Upper lobe of left lung (tissue), 6 donors: ENCODE measurements around the gene CA10. TPM values are rescaled to one million over a fixed set of nuclear protein-coding genes. Genes with fewer than 3 reads are reported as not detected.

Experiments
- ATAC-seq, 2 donors: fragments of 200-7000 bp; cut with Tn5 transposase; one replicate each; pipeline ENCODE4 v1.9.1; 2022; ENCODE audit warnings: mild to moderate bottlenecking in 2 of 2, moderate library complexity in 2 of 2; ENCODE audit not compliant: low FRiP score in 2 of 2
- DNase-seq, 2 donors: peaks; one replicate each; pipeline ENCODE4 v3.0.0-alpha.2; 2019 to 2020
- H3K27ac ChIP-seq, 4 donors: fragments of 200-600 bp; sonication (generic); one replicate each; pipeline ENCODE4 v1.5.1; 2016 to 2019
- H3K27me3 ChIP-seq, 4 donors: fragments of 200-600 bp; sonication (generic); one replicate each; pipeline ENCODE4 v1.5.1; 2017 to 2019
- H3K36me3 ChIP-seq, 4 donors: fragments of 200-600 bp; sonication (generic); one replicate each; pipeline ENCODE4 v1.5.1; 2016 to 2019
- H3K4me1 ChIP-seq, 4 donors: fragments of 200-600 bp; sonication (generic); one replicate each; pipeline ENCODE4 v1.5.1; 2018 to 2019
- H3K4me3 ChIP-seq, 4 donors: fragments of 200-600 bp; sonication (generic); one replicate each; pipeline ENCODE4 v1.5.1; 2017 to 2019; ENCODE audit warnings: mild to moderate bottlenecking in 2 of 4, moderate library complexity in 1 of 4
- H3K9me3 ChIP-seq, 4 donors: fragments of 200-600 bp; sonication (generic); one replicate each; pipeline ENCODE4 v1.5.1; 2018 to 2019
- CTCF ChIP-seq, 6 experiments: fragments of 450-650 bp in 4 of 6; fragments of 200-600 bp in 2 of 6; sonication (generic) in 2 of 6; IDR thresholded peaks; one replicate each; pipeline ENCODE4 v1.5.1; 2016 to 2019; ENCODE audit warnings: antibody characterized with exemption in 6 of 6
- EP300 ChIP-seq, 4 donors: sonication (generic); formaldehyde crosslinking; IDR thresholded peaks; one replicate each; pipeline ENCODE4 v1.5.1; 2017; ENCODE audit warnings: antibody characterized with exemption in 4 of 4, control low read depth in 2 of 4
- POLR2A ChIP-seq, 4 donors: fragments of 450-650 bp; IDR thresholded peaks; one replicate each; pipeline ENCODE4 v1.5.1; 2016 to 2017; ENCODE audit warnings: antibody characterized with exemption in 4 of 4, mild to moderate bottlenecking in 2 of 4
- POLR2AphosphoS5 ChIP-seq, 2 donors: sonication (generic); formaldehyde crosslinking; IDR thresholded peaks; one replicate each; pipeline ENCODE4 v1.5.1; 2017; ENCODE audit warnings: antibody characterized with exemption in 2 of 2
- WGBS, 2 donors: methylation state at CpG; one replicate each; pipeline ENCODE4 v1.1.5; 2017 to 2018; 5-methylcytosine and 5-hydroxymethylcytosine counted together
- total RNA-seq, 6 donors: library from RNA; depleted of rRNA in 4 of 6; stranded (reverse); fragments of >200 nt in 4 of 6; gene quantifications; one replicate each; pipeline versions ENCODE4 v1.1.0 to v1.2.1, GENCODE V29; 2016 to 2021
- donor health status: DM: no; HTN: no; CAD: no; lungs with moderate emphysema.
- donor health status: DM: no; HTN: yes; CAD: no; lungs with severe emphysema.

CA10 gene
- total RNA-seq, 6 donors from 2014 or later = 0.10 TPM; not detected in 5

GRCh38 chr17:51739245-51739886 lies 419.1 kb downstream of the CA10 start:
- Histone ChIP-seq H3K4me3 (no peak overlapping the region), H3K4me1 (no peaks in the 10 kb centered on the region), H3K27ac (no peak overlapping the region), H3K36me3 (no peaks in the 10 kb centered on the region), H3K9me3 (no peaks in the 10 kb centered on the region), H3K27me3 (no peaks in the 10 kb centered on the region)
- TF ChIP-seq POLR2A (IDR thresholded peaks at IDR 0.05) (no peak), CTCF (IDR thresholded peaks at IDR 0.05) (no peak), POLR2AphosphoS5 (IDR thresholded peaks at IDR 0.05) (no peak), EP300 (IDR thresholded peaks at IDR 0.05) (no peak)
- ATAC-seq (no peak), DNase-seq (no peak)
- WGBS, 2 donors = 72 to 75% methylated on average over 6 of the region's 6 CpGs

- Histone ChIP-seq H3K4me3 (no peak overlapping the region), H3K4me1 (no peaks in the 10 kb centered on the region), H3K27ac (no peak overlapping the region), H3K9me3 (no peaks in the 10 kb centered on the region), H3K36me3 (no peaks in the 10 kb centered on the region), H3K27me3 (no peaks in the 10 kb centered on the region)
- no peak for ATAC-seq
- 78 to 82% methylated on average over 1 to 2 of the region's 2 CpGs for WGBS, 2 donors
- no peak for DNase-seq
- TF ChIP-seq CTCF (IDR thresholded peaks at IDR 0.05) (no peak), EP300 (IDR thresholded peaks at IDR 0.05) (no peak), POLR2A (IDR thresholded peaks at IDR 0.05) (no peak), POLR2AphosphoS5 (IDR thresholded peaks at IDR 0.05) (no peak)
Observed at GRCh38 chr17:51736356-51736755, 422.2 kb downstream of the CA10 start.

GRCh38 chr17:51734976-51735375 lies 423.5 kb downstream of the CA10 start:
- H3K4me1 ChIP-seq = no peaks in the 10 kb centered on the region
- no peak overlapping the region for H3K27ac ChIP-seq
- no peak for TF ChIP-seq CTCF (IDR thresholded peaks at IDR 0.05)
- TF ChIP-seq POLR2A (IDR thresholded peaks at IDR 0.05) = no peak
- TF ChIP-seq EP300 (IDR thresholded peaks at IDR 0.05) = no peak
- no peak for TF ChIP-seq POLR2AphosphoS5 (IDR thresholded peaks at IDR 0.05)
- DNase-seq (no peak), ATAC-seq (no peak)
- H3K27me3 ChIP-seq = no peaks in the 10 kb centered on the region
- H3K36me3 ChIP-seq = no peaks in the 10 kb centered on the region
- H3K4me3 ChIP-seq = no peak overlapping the region
- no peaks in the 10 kb centered on the region for H3K9me3 ChIP-seq
- WGBS, 2 donors = 90 to 93% methylated on average over 2 of the region's 2 CpGs

- Histone ChIP-seq H3K4me3 (no peak overlapping the region), H3K9me3 (no peaks in the 10 kb centered on the region), H3K4me1 (no peaks in the 10 kb centered on the region), H3K27me3 (no peaks in the 10 kb centered on the region), H3K27ac (no peak overlapping the region), H3K36me3 (no peaks in the 10 kb centered on the region)
- 50 to 54% methylated on average over 4 of the region's 4 CpGs for WGBS, 2 donors
- no peak for TF ChIP-seq POLR2A (IDR thresholded peaks at IDR 0.05)
- no peak for TF ChIP-seq POLR2AphosphoS5 (IDR thresholded peaks at IDR 0.05)
- peak in 3 of 6 experiments; percentile 18 to 32 (median 23) for TF ChIP-seq CTCF (IDR thresholded peaks at IDR 0.05)
- no peak for DNase-seq
- ATAC-seq = no peak
Observed at GRCh38 chr17:51734462-51734861, 424.1 kb downstream of the CA10 start.

GRCh38 chr17:51733166-51733565 lies 425.3 kb downstream of the CA10 start:
- Histone ChIP-seq H3K27ac (no peak overlapping the region), H3K4me3 (no peak overlapping the region), H3K9me3 (no peaks in the 10 kb centered on the region), H3K36me3 (no peaks in the 10 kb centered on the region), H3K4me1 (no peaks in the 10 kb centered on the region), H3K27me3 (no peaks in the 10 kb centered on the region)
- ATAC-seq (no peak), DNase-seq (no peak)
- 67 to 70% methylated on average over 6 of the region's 6 CpGs for WGBS, 2 donors
- TF ChIP-seq POLR2AphosphoS5 (IDR thresholded peaks at IDR 0.05) (no peak), POLR2A (IDR thresholded peaks at IDR 0.05) (no peak)
